ENCODE data around the gene CYP4V2.
"Not testable (repeated sequence)": the region's sequence is repeated elsewhere in the genome, so short reads cannot be mapped to it uniquely, and the experiment has no call there.

CYP4V2 gene

GRCh38 chr4:186236126-186236525 lies 44.8 kb downstream of the CYP4V2 start:
- DNase-seq: no peak

- DNase-seq: no peak
These were observed 49.1 kb downstream of the CYP4V2 start for GRCh38 chr4:186240452-186240847.

GRCh38 chr4:186240848-186241491 lies 49.6 kb downstream of the CYP4V2 start:
- no peak for DNase-seq

DNA sequence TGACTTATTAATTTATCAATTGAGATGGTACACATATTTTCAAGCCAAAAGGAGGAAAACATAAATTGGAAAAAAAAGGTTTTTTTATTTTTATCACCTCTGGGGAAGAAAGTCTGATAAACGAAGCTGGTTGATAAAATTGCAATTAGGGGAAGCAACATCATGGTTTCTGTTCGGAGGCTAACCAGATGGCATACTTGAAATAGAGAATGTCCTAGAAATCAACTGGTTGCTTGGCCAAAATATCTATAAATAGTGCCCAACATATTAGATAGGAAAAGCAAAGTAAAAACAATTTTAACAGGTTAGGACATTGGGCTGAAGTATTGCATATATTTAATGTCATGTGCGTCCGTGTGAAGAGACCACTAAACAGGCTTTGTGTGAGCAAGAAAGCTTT lies 50.2 kb downstream of the CYP4V2 start:
- DNase-seq: no peak

GRCh38 chr4:186242031-186242430 lies 50.7 kb downstream of the CYP4V2 start:
- DNase-seq: not testable (repeated sequence)

DNA sequence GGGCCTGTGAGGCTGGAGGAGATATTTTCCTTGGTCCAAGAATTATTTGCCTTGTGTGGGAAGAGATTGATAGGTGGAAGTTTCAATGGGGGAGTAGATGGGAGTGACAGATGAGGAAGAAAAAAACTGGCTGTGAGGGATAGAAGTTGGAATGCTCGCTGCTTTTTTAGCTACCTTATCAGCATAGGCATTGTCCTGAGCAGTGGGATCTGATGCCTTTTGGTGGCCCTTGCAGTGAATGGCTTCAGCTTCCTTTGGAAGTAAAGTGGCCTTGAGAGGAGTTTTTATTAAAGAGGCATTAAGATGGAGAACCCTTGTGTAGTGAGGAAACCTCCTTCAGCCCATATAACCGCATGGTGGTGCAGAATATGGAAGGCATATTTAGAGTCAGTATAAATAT lies 52.0 kb downstream of the CYP4V2 start:
- no peak for DNase-seq

DNA sequence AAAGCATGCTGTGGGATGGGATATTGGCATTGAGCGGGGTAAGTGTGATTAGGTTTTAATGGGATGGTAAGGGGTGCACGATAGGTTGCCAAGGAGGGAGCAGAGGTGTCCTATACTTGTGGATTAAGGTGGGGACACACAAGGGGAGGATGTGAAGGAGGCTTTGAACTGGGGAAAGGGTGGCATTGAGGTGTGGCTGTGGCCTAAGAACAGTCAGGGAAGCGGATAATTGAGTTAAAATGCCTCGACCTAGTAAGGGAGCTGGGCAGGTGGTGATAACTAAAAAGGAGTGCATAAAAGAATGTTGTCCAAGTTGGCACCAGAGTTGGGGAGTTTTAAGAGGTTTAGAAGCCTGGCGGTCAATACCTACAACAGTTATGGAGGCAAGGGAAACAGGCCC lies 53.5 kb downstream of the CYP4V2 start:
- no peak for DNase-seq

- not testable (repeated sequence) for DNase-seq
These were observed 55.8 kb downstream of the CYP4V2 start for GRCh38 chr4:186247062-186247752.

- DNase-seq: no peak
These were observed 57.3 kb downstream of the CYP4V2 start for GRCh38 chr4:186248643-186249042.

GRCh38 chr4:186249785-186250754 lies 58.7 kb downstream of the CYP4V2 start:
- no peak for DNase-seq

GRCh38 chr4:186250760-186251159 lies 59.4 kb downstream of the CYP4V2 start:
- DNase-seq: no peak

GRCh38 chr4:186255122-186255521 lies 63.8 kb downstream of the CYP4V2 start:
- DNase-seq: no peak

GRCh38 chr4:186258216-186258811 lies 66.9 kb downstream of the CYP4V2 start:
- DNase-seq: no peak

GRCh38 chr4:186260117-186260503 lies 68.7 kb downstream of the CYP4V2 start:
- DNase-seq: no peak

Measured in activated CD4-positive, alpha-beta T cell treated with anti-CD3 and anti-CD28 coated beads, Interleukin-10, Interleukin-2, amounts not matched to agents 100 ng/mL and 50 ng/mL, durations not matched to agents 16 hours and 8 hours (primary cell).